Stimulated activated CD8-positive, alpha-beta memory T cell treated with anti-CD3 and anti-CD28 coated beads, Interleukin-7, amount 100 ng/mL, for 4 hours (primary cell): ENCODE data around the gene MAML2.

Experiments used
- DNase-seq, 2 donors: peaks; one replicate each; pipeline ENCODE4 v3.0.0-alpha.2; 2020; ENCODE audit warnings: low read depth in 2 of 2

The MAML2 gene

DNA sequence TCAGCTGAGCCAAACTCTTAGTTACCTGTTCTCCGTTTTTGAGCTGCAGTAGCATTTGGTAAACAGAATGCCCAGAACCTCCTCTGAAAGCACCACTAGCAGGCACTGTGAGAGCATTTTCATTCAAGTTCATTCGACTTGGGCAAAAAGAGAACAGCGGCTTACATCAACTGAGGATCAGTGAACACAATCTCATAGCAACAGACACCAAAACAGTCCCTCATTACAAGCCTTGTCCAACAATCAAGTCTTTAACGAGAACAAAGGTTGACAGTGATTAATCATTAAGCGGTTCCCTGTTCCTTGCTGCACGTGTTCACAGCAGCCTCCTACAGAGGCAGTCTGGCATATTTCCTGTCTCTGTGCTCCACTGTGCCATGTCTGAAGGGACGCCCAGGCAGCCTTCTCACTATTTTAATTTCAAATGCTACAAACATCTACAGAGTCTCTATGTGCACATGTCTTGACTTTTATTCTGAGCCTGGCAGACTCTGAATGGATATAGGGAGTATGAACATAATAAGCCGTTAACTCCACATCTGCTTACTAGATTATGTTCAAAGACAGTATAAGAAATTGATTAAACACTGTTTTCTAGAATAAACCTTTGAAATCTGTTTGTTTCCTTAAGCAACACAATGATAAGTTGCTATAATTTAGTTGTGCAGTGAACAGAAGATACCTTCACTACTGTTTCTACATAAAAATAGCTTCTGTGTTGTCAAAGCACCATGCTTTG is 330.7 kb downstream of the MAML2 start:
- DNase-seq, result peak; percentile 43 to 57

DNA sequence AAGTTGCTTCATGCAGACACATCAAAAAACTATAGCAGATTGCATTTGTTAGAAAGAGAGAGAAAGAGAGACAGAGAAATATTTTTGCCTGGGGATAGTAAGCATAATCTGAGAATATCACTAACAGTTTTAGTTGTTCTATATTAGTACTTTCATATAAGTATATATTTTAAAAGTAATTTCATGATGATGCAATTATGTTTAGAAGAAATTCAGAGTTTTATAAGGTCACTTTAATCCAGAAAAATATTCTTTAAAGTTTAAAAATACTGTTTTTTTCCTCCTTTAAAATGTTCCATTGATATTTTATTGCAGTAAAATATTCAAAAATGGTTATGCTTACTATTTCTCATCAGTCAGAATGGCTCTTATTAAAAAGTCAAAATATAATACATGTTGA is 332.3 kb downstream of the MAML2 start:
- DNase-seq, result no peak

DNA sequence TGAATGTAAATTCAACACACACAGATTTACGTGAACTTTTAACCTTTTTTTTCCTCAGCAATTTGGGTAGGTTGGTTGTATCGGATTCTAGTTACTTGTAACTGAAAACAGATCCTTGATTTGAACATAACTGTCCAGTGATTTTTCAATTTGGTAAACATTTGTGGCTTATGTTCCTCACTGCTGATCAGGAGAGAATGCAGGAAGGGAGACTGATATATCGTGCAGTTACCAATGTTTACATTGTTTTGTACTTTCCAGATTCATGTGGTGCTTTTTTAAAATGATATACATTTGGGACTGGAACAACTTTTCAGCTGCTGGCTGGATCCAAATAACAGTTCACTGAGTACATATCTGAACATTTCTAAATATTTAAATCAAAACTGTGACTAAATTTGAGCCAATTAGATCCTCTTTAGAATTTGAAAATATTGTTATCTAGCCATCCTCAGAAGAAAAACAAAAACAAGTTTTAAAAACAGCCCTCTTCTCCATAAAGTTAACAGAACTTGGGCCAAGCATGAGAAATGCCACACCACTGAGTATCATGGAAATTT is 334.8 kb downstream of the MAML2 start:
- DNase-seq, result no peak

DNA sequence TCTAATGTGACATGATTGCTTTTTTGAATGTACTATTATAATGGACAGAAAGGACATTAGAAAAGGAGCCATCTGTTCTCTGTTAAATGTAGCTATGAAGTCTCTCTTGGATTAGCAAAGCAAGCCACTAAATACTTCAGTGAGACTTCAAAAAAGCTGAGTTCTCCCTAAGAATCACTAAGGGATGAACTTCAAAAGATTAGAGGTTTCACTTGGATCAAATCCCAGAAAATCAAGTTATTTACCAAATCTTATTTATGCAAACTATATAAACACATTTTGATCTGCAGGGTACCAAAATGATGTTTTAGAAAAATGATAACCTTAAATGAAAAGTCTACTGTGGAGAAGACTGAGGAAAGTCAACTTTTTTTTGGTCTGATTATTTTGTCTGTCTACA is 337.0 kb downstream of the MAML2 start:
- DNase-seq, result no peak

DNA sequence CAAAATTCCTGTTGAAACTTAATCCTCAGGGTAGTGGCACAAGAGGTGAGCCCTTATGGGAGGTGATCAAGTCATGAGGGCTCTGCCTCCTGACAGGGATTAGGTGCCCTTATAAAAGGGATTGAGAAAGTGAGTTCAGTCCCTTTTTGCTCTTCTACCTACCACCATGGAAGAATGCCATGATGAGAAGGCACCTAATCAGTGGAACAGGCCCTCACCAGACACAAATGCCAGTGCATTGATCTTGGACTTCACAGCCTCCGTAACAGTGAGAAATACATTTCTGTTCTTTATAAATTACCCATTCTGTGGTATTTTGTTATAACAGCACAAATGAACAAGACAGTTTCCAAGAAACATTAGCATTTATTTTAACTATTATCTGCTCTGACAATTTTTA is 338.1 kb downstream of the MAML2 start:
- DNase-seq, result no peak

DNA sequence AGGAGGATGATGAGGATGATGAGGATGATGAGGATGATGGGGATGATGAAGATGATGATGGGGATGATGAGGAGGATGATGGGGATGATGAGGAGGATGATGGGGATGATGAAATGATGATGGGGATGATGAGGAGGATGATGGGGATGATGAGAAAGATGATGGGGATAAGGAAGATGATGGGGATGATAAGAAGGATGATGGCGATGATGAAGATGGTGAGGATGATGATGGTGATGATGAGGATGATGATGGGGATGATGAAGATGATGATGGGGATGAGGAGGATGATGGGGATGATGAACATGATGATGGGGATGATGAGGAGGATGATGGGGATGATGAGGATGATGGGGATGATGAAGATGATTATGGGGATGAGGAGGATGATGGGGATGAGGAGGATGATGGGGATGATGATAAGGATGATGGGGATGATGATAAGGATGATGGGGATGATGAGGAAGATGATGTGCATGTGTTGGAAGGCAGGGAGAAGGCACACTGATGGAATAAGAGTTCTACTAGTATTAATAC is 340.2 kb downstream of the MAML2 start:
- DNase-seq, result no peak

DNA sequence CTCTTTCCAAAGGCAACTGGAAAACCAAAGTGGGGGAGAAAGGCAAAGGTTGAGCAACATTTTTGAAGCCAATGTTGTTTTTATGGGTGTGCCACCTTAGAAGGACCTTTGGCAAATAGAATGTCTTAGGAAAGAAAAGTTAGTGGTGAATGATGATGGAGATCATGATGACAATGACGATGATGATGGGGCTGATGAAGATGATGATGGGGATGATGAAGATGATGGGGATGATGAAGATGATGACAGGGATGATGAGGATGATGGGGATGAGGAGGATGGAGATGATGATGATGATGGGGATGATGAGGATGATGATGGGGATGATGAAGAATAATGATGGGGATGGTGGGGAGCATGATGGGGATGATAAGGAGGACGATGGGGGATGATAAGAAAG is 340.7 kb downstream of the MAML2 start:
- no peak for DNase-seq

DNA sequence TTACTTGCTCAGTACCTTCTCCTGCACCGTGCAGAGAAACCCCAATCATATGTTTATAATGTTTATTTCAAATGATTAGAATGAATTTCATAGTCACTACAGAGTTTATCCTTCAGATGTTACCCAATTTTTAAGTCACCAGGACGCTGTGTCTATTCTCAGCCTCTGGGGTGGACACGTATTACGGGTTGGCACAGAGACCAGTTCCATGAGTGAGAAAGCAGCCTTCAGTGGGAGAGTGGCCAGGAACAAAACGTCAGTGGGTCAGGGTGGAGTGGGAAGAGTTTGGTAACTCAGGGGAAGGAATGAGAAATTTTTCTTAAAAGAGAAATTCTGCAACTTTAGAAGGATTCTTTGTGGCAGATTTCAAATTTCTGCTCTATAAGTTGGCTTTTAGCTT is 342.0 kb downstream of the MAML2 start:
- no peak for DNase-seq

DNA sequence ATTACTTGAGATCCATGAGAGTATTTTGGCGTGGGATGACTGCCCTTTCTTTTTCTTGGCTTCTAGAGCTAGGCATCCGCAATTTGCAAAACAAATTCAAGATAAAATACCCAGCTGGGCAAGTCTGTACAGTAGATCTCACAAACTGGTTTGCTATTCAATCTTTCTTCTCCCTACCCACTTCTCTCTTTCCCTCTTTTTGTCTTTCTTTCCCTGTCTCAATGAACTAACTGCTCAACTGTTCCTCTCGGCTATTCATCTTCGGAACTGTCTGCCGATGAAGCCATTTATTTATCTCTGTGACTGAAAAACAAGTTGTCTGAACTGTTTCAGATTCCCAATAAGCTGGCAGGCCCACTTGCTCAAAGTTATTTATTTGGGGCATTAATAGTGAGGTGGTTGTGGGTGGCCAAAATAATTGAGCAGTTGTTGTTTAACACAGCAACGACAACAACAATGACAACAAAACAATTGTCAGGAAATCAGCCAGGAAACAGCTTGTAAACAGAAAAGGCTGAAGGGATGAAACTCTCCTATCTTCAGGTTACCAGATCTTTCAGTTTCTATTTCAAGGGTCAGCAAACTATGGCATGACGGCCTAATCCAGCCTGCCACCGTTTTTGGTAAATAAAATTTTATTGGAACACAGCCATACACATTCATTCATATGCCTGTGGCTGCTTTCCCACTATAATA is 343.1 kb downstream of the MAML2 start:
- DNase-seq, result no peak

DNA sequence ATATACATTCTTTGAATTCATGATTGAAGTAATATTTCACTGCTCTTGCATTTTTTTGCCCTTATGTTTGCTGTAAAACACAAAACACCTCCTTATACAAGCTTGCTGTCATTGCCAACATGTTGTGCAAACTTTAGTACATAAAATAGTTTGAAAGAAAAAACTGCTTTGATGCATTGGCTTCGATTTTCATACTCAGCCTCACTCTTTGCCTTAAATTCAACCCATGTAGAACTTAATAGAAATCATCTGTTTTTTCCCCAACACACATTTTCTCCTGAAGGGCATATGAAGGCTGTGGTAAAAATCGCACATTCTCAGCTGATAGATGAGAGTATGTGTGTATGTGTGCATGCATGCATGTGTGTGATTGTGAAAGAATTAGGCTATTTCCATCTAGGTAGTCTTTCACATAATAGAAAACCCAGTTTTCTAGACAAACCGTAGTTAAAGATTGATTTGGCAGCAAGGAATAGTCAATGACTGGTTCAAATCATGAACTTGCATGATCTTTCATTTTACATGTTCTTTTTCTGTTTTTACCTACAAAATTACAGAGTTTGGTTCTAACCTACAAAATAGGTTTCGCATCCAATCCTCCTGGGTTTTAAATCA is 346.3 kb downstream of the MAML2 start:
- DNase-seq, result no peak

DNA sequence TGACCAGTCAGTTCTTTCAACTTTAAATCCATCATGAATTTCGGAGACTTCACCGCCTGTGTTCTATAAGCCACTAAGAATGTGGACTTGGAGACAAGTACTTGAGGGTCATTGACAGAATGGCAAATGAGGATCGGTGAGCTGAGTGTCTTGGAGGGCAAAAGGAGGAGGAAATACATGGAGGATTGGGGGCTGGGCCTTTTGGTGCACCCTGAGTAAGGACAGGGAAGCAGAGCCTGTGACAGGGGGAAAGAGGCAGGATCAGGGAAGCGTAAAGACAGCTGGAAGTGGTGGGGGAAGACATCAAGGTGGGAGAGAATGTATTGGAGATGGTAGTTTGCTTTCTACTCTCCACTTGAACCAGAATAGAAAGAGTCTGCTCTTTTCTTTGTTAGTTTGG is 348.7 kb downstream of the MAML2 start:
- DNase-seq, result no peak

DNA sequence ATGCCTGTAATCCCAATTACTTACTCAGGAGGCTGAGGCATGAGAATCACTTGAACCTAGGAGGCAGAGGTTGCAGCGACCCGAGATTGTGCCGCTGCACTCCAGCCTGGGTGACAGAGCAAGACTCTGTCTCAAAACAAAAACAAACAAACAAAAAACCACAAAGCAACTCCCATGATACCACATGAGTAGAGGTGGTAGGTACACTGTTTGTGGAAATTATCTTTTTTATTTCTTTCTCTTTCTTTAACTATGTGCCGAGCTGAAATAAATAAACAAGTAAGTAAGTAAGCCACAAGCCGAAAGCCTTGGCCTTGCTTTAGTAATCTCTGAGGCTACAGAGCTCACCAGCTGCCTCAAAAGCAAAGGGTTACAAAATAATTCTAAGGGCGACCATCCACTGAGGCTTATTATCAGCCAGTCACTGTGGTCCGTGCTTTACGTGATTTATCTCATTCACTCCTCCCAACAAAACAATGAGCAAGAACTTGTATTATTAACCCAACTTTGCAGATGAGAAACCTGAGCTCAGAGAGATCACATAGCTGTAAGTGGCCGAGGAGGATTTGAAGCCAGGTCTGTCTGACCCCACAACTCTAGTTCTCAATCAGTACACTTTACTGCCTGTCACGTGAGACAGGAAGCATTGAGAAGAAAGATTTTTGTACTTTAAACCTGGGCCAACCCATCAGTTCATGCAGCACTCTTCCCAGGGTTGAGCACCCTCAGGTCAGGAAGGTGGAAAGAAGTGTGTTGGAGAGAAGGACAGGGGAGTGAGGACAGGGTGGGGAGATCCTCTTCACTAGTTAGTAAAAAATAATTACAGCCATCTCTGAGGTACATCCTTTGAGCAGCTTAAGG is 349.3 kb downstream of the MAML2 start:
- DNase-seq, result no peak

DNA sequence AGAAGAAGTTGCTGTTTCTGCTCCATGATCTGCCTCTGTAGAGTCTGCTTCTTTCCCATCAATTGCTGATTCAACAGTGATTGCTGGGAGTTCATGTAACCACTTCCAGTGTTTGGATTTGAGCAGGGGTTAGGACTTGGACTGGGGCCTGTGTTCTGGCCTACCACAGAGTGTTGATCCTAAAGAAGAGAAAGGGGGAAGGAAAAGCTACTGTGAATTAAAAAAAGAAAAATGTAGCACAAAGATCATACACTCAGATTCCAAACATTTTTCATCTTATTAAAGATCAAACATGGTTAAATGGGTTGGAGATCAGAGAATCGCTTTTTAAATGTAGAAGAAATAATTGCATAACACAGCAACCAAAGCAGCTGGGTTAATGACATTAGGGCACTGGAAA is 351.4 kb downstream of the MAML2 start:
- DNase-seq, result no peak

DNA sequence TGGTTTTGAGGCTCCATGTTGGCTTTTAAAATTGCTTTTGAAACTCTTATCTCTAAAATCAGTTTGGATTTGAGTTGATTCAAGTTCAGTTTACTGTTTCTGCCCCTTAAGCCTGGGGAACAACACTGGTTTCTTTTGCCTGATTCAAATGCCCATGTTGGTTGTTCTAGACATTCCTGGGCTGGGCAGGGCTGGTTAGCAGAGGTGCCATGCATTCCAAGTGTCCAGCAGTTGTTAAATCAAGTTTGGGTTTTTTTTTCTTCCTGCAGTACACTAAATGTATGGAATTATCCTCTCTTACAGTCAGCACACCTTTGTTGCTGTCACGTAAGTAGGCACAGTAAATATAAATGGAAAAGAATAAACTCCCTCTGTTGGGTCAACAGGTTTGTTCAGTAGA is 351.9 kb downstream of the MAML2 start:
- DNase-seq, result no peak

DNA sequence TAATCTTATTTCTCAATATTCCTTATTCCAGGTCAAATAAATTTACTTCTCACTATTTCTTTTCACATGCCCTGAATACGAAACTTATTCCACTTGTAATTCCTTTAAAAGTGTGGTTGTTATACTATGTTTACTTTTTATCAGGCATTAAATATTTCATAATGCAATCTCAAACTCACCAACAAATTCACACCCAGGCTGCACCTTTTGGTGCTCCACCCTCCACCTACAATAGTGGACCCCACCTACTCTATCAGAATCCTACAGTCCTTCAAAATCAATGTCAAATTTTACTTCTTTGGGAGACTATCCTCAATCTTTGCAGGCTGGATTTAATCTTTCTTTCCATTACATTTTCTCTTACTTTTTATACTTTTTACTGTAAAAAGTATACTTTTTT is 353.2 kb downstream of the MAML2 start:
- no peak for DNase-seq

DNA sequence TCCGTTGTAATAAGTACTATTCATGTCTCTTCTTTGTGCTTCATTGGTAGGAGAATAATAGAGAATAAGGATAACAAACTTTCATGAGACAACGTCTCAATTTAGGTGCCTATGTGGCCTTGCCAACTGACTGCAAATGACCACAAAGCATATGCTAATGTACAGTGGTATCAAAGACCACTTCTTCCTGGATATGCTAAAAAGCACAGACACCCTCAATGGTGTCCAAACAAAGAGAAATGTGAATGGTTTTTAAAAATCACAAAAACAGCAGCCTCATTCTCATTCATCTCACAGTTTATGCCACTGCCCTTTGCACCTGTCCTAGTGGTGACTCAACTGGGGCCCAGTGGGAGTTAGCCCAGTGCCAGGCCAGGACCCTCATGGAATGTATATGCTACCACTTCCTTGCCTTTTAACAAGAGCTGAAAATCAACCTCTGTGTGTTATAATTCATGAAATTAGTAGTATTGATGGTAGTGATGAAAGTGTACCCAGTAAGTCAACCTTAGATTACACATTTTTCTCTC is 353.9 kb downstream of the MAML2 start:
- DNase-seq, result no peak

DNA sequence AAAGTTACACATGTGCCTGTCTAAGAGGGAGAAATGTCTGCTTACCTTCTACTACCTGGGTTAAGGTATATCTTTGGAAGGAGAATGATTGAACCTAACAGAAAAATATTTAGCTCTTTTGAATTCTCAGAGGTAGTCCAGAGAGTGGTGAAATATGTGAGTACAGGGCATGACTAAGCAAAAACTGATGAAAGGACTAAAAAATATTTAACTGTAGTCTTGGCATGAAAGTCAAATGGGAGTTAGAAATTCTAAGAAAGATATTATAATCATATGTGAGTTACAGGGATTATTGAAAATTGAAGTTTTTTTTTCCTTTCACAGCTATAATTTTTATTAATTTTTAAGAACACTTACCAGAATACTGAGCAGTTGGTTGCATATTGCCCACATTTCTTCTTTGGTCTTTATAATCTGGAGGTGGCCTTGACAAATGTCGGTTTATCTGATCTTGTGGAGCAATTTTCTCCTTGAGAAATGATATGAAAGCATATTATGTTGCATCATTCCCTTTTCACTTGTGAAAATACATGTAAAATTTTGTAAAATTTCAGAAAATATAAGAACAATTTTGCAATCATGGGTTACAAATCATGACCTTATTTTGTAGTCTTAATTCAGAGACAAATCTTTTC is 357.7 kb downstream of the MAML2 start:
- DNase-seq, result no peak

DNA sequence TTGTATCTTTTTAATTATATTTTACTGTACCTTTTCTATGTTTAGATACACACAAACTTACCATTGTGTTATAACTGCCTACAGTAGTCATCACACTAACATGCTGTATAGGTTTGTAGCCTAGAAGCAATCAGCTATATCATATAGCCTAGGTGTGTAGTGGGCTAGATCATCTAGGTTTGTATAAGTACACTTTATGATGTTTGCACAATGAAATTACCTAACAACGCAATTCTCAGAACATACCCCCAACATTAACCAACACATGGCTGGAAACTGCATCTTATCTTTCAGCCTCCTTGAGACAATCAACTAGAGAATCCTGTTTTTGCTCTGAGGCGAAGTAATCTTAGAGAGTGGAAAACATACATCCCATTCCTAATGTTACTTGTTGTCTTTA is 358.9 kb downstream of the MAML2 start:
- no peak for DNase-seq

DNA sequence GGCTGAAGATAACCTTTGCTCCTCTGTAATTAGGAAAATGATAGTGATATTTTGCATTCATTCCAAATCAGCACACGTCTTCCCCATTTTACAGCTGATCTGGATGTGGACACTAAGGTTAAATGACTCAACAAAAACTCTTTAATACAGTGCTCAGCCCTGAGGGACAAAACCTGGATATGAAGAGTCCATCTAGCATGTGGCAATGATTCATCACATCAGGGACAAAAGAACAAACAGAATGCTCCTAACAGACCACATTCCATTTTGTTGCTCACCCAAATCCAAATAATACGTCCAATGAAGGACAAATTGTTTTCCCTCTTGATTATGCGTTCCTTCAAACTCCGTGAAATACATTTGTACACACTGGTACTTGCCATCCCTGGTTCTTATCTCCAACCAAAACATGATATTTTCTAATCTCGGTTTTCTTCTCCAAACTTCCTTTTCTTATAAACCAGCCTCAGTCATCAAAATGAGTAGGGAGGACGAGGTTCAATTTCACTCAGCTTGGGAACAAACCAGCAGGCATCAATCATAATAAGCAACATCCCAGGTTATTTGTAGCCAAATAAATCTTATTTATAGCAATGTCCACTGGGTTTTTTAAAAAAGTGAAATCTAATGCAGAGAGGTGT is 365.3 kb downstream of the MAML2 start:
- DNase-seq, result no peak

DNA sequence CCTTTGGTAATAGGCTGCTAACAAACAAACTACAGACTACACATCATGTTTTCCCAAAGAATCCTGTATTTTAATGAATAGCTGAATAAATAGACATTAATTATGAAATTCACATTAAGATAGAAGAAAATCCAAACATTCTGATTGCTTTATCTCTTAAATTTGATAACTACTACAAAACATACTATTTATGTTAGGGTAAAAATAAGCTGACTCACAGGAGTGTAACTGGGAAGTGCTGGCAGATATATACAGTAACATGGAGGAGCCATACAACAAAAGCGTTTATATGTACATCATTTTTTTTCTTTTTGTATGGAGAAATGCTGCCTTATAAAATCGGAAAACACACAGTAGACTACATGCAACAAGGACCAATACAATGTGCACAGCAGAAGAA is 366.4 kb downstream of the MAML2 start:
- DNase-seq, result no peak
